Dermis microvascular lymphatic vessel endothelial cell (primary cell): ENCODE measurements around the gene ADAMTS7. TPM values are rescaled to one million over a fixed set of nuclear protein-coding genes. Genes with fewer than 3 reads are reported as not detected.
"Not testable (repeated sequence)": the region's sequence is repeated elsewhere in the genome, so short reads cannot be mapped to it uniquely, and the experiment has no call there.

Experiments used
- DNase-seq, 2 donors: peaks; one replicate each; pipeline versions ENCODE4 v3.0.0 to v3.0.0-alpha.2; 2010; ENCODE audit warnings: low read depth in 2 of 2
- total RNA-seq: library from RNA; depleted of rRNA; stranded (reverse); fragments of >200 nt; gene quantifications from 2 replicates; pipeline ENCODE4 v1.2.1, GENCODE V29; 2014

Gene ADAMTS7
- total RNA-seq, 1 donor from 2014 or later = 6.5 TPM

GRCh38 chr15:78831229-78832207 lies 20.3 kb upstream of the ADAMTS7 start:
- no peak for DNase-seq

GRCh38 chr15:78830514-78831228 lies 19.4 kb upstream of the ADAMTS7 start:
- DNase-seq = peak in 1 of 2 donors; percentile 29

GRCh38 chr15:78828920-78829319 lies 17.7 kb upstream of the ADAMTS7 start:
- no peak for DNase-seq

GRCh38 chr15:78822514-78822913 lies 11.2 kb upstream of the ADAMTS7 start:
- peak in 1 of 2 donors; percentile 21 for DNase-seq

- peak in 1 of 2 donors; percentile 9 for DNase-seq
These were observed 540 bp upstream of the ADAMTS7 start for GRCh38 chr15:78811825-78812183.

GRCh38 chr15:78810362-78811123 lies 721 bp downstream of the ADAMTS7 start:
- DNase-seq = peak in 1 of 2 donors; percentile 54

GRCh38 chr15:78810003-78810361 lies 1.3 kb downstream of the ADAMTS7 start:
- DNase-seq = no peak

GRCh38 chr15:78808550-78808949 lies 2.7 kb downstream of the ADAMTS7 start:
- DNase-seq = peak; percentile 30 to 67

- DNase-seq = no peak
These were observed 3.9 kb downstream of the ADAMTS7 start for GRCh38 chr15:78807359-78807758.

- no peak for DNase-seq
These were observed 6.9 kb downstream of the ADAMTS7 start for GRCh38 chr15:78804391-78804792.

- DNase-seq = no peak
These were observed 10.5 kb downstream of the ADAMTS7 start for GRCh38 chr15:78800806-78801205.

GRCh38 chr15:78800189-78800588 lies 11.1 kb downstream of the ADAMTS7 start:
- DNase-seq = no peak

- DNase-seq = not testable (repeated sequence)
These were observed 12.2 kb downstream of the ADAMTS7 start for GRCh38 chr15:78799102-78799501.

GRCh38 chr15:78798355-78798754 lies 12.9 kb downstream of the ADAMTS7 start:
- not testable (repeated sequence) for DNase-seq

- DNase-seq = no peak
These were observed 13.3 kb downstream of the ADAMTS7 start for GRCh38 chr15:78797951-78798350.

- DNase-seq = no peak
These were observed 14.8 kb downstream of the ADAMTS7 start for GRCh38 chr15:78796510-78796909.

- DNase-seq = no peak
These were observed 16.2 kb downstream of the ADAMTS7 start for GRCh38 chr15:78795043-78795442.

- DNase-seq = not testable (repeated sequence)
These were observed 16.8 kb downstream of the ADAMTS7 start for GRCh38 chr15:78794446-78794845.

- no peak for DNase-seq
These were observed 19.9 kb downstream of the ADAMTS7 start for GRCh38 chr15:78791357-78791756.

- DNase-seq = no peak
These were observed 21.2 kb downstream of the ADAMTS7 start for GRCh38 chr15:78790027-78790426.

GRCh38 chr15:78789615-78790014 lies 21.6 kb downstream of the ADAMTS7 start:
- no peak for DNase-seq
